GM21447 (cell line): ENCODE measurements around the gene ZCCHC4.

Experiments
- ATAC-seq: cut with Tn5 transposase; IDR thresholded peaks from one replicate; pipeline ENCODE4 v1.9.1; 2021; ENCODE audit not compliant: unreplicated experiment

ZCCHC4 gene

DNA sequence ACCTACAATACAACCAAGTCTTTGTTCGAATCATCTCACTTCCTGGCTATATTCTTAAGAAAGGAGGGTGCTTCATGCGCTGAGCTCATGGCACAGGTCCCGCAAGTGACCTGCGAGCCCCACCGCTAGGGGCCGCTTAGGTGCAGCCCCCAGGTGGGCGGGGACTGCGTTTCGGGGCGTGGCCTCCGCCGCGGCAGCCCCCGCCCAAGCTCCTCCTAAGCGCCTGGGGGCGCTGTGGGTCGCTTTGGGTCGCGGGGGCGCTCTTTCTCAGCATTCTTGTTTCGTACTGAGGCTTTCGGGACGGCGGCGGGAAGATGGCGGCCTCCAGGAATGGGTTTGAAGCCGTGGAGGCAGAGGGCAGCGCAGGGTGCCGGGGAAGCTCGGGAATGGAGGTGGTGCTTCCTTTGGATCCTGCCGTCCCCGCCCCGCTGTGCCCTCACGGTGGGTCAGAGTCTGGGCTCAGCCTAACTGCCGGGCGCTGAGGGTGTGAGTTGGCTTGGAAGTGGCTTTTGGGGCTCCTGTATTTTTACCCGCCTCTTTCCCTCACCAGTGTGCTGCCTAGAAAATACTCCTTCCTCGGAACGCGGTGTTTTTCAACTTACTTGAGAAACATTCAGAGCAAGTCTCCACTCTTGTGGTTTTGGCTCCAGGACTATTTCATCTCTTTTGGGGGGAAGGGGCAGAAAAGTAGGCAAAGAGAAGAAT is at the start of gene ZCCHC4:
Gene ZCCHC4, plus strand, starts transcription at position 279 of the 705 bp plus-strand sequence. Its CDS starts 36 bp downstream, at position 315.
- peak; percentile 67 for ATAC-seq

DNA sequence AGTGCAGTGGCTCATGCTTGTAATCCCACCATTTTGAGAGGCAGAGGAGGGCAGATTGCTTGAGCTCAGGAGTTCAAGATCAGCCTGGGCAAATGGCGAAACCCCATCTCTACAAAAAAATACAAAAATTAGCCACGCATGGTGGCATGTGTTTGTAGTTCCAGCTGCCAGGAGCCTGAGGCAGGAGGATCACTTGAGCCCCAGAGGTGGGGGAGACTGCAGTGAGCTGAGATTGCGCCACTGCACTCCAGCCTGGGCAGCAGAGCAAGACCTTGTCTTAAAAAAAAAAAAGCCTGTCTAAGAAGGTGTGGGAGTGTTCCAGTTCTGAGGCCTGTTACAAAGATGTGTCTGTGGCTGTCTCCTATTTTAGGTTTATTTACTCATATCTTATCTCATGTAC is 40.7 kb upstream of the ZCCHC4 start:
- ATAC-seq = no peak

- no peak for ATAC-seq
Measured at GRCh38 chr4:25280210-25280609, 32.4 kb upstream of the ZCCHC4 start.

- ATAC-seq = no peak
Measured at GRCh38 chr4:25283948-25284347, 28.6 kb upstream of the ZCCHC4 start.

DNA sequence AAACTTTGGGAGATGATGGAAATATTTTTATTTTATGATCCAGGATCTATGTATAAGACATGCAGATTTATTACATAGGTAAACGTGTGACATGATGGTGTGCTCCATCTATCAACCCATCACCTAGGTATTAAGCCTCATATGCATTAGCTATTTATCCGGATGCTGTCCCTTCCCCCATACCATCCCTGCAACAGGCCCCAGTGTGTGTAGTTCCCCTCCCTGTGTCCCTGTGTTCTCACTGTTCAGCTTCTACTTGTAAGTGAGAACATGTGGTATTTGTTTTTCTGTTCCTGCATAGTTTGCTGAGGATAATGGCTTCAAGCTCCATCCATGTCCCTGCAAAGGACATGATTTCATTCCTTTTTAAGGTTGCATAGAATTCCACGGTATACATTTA is 28.1 kb upstream of the ZCCHC4 start:
- no peak for ATAC-seq

DNA sequence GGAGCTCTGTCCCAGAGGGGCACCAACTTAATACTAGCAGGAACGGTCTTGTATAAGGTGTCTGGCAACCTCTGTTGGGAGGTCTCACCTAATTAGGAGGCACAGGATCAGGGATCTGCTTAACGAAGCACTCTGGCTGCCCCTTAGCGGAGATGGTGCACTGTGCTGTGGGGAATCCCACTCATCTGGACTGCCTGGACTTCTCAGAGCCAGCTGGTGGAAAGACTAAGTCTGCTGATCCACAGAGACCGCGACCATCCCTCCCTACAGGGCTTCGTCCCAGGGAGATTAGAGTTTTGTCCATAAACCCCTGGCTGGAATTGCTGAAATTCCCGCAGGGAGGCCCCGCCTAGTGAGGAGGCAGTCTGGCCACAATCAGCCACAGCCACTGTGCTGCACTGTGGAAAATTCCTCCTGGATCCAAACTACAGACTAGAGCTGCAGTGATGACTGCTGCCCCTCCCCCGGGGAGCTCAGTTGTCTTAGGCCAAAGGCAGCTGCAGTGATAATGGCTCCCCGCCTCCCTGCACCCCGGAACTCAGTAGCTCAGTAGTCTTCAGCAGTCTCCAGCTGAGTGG is 22.0 kb upstream of the ZCCHC4 start:
- ATAC-seq = no peak

DNA sequence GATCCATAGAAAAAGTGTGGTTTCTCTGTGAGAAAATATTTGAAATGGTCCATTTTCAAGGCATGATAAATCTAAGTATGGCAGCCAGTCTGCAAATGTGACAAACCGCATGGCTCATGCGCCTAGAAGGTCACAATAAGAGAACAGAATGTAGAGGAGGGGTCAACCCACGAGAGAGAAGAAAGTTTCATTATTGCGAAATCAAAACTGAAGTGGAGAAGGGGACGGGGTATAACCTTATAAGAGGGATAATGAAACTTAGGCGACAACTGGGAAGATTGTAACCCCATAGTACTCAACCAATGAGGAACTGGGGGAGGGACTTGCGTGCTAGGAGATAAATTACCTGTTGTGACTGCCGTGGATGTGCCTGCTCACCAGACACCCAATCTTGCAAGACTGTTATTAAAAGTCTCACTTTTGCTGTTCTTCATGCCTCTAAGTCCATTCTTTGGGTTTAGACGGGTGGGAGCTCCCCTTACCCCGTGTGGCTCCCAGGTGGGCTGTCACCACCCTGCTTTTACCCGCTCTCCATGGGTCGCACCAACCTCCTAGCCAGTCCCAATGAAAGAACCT is 21.3 kb upstream of the ZCCHC4 start:
- no peak for ATAC-seq

DNA sequence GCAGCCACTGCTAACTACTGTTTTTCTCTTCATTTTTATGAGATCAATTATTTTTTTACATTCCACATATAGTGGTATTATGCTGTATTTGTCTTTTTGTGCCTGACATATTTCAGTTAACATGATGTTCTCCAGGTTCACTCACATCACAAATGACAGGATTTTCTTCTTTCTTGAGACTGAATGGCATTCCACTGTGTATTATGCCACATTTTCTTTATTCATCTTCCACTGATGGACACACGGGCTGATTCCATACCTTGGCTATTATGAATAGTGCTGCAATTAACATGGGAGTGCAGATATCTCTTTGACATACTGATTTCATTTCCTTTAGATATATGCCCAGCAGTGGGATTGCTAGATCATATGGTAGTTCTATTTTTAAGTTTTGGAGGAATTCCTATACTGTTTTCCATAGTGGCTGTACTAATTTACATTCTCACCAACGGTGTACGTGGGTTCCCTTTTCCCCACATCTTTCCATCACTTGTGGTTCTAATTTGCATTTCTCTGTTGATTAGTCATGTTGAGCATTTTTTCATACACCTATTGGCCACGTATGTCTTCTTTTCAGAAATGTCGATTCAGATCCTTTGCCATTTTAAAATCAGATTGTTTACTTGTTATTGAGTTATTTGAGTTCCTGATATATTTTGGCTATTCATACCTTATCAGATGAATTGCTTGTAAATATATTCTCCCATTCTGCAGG is 14.9 kb upstream of the ZCCHC4 start:
- no peak for ATAC-seq

DNA sequence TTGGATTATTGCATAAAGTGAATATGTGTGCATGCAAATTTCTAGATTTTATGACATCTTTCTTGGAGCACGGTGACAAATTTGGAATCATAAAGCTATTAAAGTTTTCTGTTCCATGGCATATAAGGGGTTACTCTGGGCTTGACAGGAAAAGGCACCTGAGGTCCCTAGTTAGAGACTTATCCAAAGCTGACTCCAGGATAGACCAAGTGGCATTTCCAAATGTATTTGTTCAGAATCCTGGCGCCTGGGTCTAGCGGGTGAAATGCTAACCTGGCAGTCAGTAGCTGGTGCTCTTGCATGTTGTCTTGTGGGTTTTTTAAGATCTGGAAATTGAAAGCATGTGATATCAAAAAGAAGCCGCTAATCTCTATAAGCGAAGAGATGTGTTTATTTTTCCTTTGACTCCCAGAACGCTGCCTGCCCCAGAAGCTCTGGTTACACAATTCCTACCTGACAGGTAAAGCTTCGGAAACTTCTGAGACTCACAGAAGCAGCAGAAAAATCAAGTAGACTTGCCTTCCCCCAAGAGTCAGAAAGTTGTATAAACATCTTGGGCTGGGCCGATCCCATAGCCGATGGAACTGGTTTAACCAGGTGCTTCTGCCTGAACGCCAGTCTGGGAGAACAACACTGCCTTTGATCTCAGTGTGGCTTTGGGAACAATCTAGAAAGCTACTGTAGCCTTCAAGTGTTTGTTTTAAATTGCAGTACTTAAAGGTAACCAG is 12.9 kb upstream of the ZCCHC4 start:
- ATAC-seq = no peak

DNA sequence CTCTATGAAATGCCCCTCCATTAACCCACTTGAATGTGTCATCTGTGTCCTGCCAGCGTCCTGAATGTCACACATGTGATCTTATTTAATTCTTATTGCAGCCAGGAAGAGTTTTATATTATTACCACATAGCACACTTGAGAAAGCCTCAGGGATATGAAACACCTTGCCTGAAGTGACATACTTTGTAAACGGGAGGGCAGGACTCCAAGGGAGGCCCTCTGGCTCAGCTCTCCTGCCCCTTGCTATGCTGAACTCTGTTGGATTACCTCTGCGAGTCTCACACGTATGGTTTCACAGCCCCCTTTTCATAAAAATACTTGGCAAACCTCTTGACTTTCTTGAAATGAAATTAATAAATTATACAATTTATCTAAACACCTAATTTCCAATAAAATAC is 11.1 kb upstream of the ZCCHC4 start:
- no peak for ATAC-seq

GRCh38 chr4:25302626-25303025 is 9.9 kb upstream of the ZCCHC4 start:
- ATAC-seq = no peak

GRCh38 chr4:25303578-25303977 is 9.0 kb upstream of the ZCCHC4 start:
- no peak for ATAC-seq

DNA sequence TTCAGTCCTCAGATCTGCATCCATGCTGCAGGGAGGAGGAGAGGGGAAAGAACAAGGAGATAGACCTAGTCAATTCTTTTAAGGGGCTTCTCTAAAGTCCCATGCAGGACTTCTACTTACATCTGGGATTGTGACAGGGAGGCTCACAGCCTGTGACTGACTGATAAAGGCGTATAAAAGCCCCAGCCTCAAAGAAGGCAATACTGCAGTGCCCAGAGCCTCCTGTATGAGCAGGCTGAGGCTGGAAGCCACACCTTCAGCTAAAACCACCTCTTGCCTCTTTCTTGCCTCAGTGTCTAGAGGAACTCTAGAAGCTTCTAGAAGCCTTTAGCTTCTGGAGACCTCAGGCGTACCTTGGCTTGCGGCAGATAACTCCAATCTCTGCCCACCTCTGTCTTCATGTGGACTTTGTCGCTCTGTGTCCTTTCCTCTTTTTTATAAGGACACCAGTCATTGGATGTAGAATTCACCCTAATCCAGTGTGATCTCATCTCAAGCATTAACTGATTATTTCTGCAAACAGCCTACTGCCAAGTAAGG is 6.0 kb upstream of the ZCCHC4 start:
- ATAC-seq = no peak

GRCh38 chr4:25307596-25307995 is 5.0 kb upstream of the ZCCHC4 start:
- ATAC-seq = no peak

- ATAC-seq = no peak
Measured at GRCh38 chr4:25308306-25308705, 4.3 kb upstream of the ZCCHC4 start.

DNA sequence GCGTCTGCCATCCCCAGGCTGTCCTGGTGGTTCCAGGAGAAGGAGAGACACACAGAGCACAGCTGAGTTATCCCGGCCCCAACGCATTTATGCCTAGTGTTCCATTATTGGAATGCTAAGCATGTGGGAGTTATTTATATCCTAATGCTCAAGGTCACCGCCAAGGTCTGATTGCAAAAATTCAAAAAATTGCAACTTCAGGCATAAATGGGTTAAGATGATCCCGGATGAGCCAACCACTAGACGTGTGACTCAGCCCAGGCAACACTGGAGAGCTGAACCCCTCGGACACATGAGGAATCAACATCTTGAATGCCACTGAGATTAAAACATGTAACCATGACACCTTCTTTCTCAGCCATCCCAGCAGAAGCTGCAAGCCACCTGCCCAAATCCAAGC is 3.8 kb upstream of the ZCCHC4 start:
- ATAC-seq = no peak

GRCh38 chr4:25310066-25310802 is 2.3 kb upstream of the ZCCHC4 start:
- ATAC-seq = peak; percentile 54

GRCh38 chr4:25310803-25311166 is 1.8 kb upstream of the ZCCHC4 start:
- peak; percentile 16 for ATAC-seq

- no peak for ATAC-seq
Measured at GRCh38 chr4:25313201-25313895, 774 bp downstream of the ZCCHC4 start.

GRCh38 chr4:25320336-25320735 is 7.8 kb downstream of the ZCCHC4 start:
- ATAC-seq = no peak
